GM12864 (cell line): Measurements from ENCODE around the gene GULP1.

Experiments used
- DNase-seq: peaks from one replicate; pipeline ENCODE4 v3.0.0-alpha.2; 2011; ENCODE audit warnings: low read depth
- H3K4me3 ChIP-seq: 2 replicates; pipeline ENCODE4 v1.5.1; 2011; ENCODE audit warnings: mild to moderate bottlenecking, low read depth, low read length, control low read depth
- TF ChIP-seq, protein P1 (sequence below): IDR thresholded peaks from 2 replicates; pipeline ENCODE4 v1.5.1; 2011; ENCODE audit warnings: low read depth, mild to moderate bottlenecking, moderate library complexity, low read length, control low read depth, inconsistent platforms; ENCODE audit errors: missing control alignments

GULP1 gene, protein sequence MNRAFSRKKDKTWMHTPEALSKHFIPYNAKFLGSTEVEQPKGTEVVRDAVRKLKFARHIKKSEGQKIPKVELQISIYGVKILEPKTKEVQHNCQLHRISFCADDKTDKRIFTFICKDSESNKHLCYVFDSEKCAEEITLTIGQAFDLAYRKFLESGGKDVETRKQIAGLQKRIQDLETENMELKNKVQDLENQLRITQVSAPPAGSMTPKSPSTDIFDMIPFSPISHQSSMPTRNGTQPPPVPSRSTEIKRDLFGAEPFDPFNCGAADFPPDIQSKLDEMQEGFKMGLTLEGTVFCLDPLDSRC

DNA sequence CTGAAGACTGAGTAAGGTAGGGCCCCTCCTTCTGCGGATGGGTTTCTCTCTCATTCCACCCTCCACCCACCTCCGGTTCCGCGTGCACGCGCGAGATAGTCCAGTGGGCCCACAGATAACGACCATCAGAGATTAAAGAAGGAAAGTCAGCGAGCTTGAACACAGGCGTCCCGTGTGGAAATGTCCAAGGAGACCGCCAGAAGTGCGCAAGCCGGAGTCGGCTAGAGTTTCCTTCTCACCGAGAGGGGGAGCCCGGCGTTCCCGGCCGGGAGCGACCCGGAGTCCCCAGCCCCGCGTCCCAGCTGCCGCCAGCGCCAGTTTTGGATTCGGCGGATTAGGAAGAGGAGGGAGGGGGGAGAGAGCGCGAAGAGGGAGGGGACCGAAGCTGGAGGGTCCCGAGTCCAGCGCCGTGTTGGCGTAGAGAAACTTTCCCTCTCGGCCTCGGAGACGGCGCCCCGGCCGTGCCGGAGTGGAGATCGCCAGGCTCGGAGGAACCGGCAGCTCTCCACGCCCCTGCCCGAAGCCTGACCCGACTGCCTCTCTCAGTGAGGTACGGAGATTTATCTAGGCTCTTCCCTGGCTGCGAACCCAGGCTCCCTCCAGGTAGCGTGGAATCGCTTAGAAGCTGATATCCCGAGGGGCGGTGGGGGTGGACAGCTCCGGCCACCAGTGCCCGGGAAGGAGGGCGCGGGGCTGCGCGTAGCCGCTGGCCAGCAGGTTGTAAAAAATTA, at the start of gene GULP1:
GULP1 (plus strand) TSS at position 258 of the 731 bp plus-strand sequence. CDS start 185,829 bp downstream, outside the sequence.
- H3K4me3 ChIP-seq, result no peak within 1 kb of the TSS
- no peak for DNase-seq
- TF ChIP-seq, protein P1, sequence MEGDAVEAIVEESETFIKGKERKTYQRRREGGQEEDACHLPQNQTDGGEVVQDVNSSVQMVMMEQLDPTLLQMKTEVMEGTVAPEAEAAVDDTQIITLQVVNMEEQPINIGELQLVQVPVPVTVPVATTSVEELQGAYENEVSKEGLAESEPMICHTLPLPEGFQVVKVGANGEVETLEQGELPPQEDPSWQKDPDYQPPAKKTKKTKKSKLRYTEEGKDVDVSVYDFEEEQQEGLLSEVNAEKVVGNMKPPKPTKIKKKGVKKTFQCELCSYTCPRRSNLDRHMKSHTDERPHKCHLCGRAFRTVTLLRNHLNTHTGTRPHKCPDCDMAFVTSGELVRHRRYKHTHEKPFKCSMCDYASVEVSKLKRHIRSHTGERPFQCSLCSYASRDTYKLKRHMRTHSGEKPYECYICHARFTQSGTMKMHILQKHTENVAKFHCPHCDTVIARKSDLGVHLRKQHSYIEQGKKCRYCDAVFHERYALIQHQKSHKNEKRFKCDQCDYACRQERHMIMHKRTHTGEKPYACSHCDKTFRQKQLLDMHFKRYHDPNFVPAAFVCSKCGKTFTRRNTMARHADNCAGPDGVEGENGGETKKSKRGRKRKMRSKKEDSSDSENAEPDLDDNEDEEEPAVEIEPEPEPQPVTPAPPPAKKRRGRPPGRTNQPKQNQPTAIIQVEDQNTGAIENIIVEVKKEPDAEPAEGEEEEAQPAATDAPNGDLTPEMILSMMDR, result no peak

DNA sequence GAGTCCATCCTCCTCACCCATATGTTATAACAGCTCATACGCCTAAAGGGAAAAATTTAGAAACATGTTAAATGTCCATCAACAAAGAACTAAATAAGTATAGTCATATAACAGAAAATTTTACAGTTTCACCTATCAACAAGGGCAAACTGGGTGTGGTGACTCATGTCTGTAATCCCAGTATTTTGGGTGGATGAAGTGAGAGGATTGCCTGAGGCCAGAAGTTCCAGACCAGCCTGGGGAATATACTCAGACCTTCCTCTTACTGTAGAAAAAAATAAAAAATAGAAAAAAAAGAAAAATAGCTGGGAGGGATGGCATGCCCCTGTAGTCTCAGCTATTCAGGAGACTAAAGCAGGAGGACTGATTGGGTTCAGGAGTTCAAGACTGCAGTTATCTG, 48.3 kb upstream of the GULP1 start:
- TF ChIP-seq, protein P1, result no peak
- H3K4me3 ChIP-seq, result no peak overlapping the region
- no peak for DNase-seq

DNA sequence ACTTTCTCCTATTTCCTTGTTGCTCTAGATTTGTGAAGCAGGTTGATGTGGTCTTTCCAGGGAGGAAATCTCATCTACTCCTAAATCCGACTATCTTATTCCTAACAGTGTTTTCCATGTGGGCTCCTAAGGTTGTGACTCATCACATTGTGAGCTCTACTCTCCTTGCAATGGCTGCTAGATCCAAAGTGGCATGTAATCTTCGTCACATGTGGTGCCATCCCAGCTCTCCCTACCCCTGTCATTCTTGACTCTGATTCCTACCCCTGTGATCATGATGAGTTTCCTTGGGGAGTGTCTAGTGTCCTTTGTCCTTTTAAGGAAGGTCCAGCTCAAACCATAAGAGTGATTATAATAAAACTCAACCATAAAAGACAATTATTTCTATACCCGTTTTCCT, 47.3 kb upstream of the GULP1 start:
- H3K4me3 ChIP-seq, result no peak overlapping the region
- DNase-seq, result no peak
- TF ChIP-seq, protein P1, result no peak

DNA sequence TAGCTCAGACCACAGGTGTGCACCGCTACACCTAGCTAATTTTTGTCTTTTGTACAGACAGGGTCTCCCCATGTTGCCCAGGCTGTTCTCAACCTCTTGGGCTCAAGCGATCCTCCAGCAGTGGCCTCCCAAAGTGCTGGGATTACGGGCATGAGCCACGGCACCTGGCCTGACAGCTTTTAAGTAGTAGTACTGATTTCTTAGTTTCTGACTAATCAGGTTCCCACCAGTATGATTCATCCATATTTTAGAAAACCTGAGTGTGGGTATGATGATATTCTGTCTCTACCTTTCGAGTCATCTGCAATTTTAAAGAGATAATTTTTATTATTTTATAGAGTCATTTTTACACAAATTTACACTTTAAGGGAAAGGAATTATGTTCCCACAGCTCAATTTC, 46.4 kb upstream of the GULP1 start:
- H3K4me3 ChIP-seq, result no peak overlapping the region
- DNase-seq, result no peak
- TF ChIP-seq, protein P1, result no peak

DNA sequence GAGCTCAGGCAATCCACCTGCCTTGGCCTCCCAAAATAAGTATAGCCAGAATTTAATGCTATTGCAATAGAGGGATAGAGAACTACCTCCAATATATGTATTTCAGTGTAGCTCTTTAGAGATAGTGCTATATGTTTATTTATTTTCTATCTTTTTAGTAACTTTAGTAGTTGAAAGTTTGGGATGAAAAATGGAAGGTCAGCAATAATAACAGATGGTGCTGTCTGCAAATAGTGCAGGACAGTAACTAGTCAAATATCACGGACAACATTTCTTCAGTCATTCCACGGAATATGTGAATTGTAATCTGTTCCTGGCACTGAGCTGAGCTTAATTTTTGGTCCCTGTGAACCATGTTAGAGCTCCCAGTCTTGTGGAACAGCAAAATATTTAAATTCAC, 43.2 kb upstream of the GULP1 start:
- no peak for DNase-seq
- TF ChIP-seq, protein P1, result no peak
- H3K4me3 ChIP-seq, result no peak overlapping the region

DNA sequence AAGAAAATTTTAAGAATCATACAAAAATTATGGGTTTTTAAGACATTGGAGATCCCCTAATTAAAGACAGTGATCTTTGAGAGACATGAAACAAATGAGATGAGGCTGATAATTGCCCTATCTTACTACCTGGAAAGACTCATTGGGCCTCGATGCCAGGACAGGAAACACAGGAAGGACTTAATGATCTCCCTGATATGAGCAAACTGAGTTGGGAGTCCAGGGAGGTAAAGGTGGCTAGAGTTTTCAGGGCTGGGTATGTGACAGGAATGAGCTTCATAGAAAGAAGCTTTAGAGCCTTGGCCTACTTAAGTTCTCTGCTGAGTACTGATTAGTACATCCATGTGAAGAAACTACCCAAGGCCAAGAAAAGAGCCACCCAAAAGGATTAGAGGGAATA, 40.6 kb upstream of the GULP1 start:
- no peak for DNase-seq
- TF ChIP-seq, protein P1, result no peak
- H3K4me3 ChIP-seq, result no peak overlapping the region
